Measurements from ENCODE around the gene CRY2.

The CRY2 gene

GRCh38 chr11:45919806-45920530, 72.7 kb downstream of the CRY2 start:
- peaks cover 25% of the 10 kb centered on the region for H3F3A ChIP-seq (ENCODE audit: control insufficient read depth, insufficient read depth)
- H3K4me3 ChIP-seq (ENCODE audit: low read length) = no peak overlapping the region
- TF ChIP-seq EZH2phosphoT487 (IDR thresholded peaks at IDR 0.05; ENCODE audit: borderline replicate concordance, low read length) = no peak
- TF ChIP-seq, protein P1, sequence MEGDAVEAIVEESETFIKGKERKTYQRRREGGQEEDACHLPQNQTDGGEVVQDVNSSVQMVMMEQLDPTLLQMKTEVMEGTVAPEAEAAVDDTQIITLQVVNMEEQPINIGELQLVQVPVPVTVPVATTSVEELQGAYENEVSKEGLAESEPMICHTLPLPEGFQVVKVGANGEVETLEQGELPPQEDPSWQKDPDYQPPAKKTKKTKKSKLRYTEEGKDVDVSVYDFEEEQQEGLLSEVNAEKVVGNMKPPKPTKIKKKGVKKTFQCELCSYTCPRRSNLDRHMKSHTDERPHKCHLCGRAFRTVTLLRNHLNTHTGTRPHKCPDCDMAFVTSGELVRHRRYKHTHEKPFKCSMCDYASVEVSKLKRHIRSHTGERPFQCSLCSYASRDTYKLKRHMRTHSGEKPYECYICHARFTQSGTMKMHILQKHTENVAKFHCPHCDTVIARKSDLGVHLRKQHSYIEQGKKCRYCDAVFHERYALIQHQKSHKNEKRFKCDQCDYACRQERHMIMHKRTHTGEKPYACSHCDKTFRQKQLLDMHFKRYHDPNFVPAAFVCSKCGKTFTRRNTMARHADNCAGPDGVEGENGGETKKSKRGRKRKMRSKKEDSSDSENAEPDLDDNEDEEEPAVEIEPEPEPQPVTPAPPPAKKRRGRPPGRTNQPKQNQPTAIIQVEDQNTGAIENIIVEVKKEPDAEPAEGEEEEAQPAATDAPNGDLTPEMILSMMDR (IDR thresholded peaks at IDR 0.05; ENCODE audit: low read depth, low read length, poor library complexity, severe bottlenecking) = no peak
- no peaks in the 10 kb centered on the region for H3K9me3 ChIP-seq (ENCODE audit: control insufficient read depth, insufficient read depth, low read length)
- peaks cover 16% of the 10 kb centered on the region; the same call in 1 of the 2 replicates for H4K20me1 ChIP-seq (ENCODE audit: control insufficient read depth, insufficient read depth, low read depth, low read length)
- H3K27me3 ChIP-seq (ENCODE audit: control insufficient read depth, low read length) = peaks cover 6% of the 10 kb centered on the region
- peak overlapping the region; percentile 92; the same call in 1 of the 2 replicates for H3K4me2 ChIP-seq (ENCODE audit: low read length)
- peaks cover 29% of the 10 kb centered on the region for H3K36me3 ChIP-seq (ENCODE audit: control insufficient read depth, low read length)
- H3K9me2 ChIP-seq (replicated peaks; ENCODE audit: control insufficient read depth, low read length) = no peaks in the 10 kb centered on the region
- peaks cover 79% of the 10 kb centered on the region for H3K4me1 ChIP-seq (ENCODE audit: control insufficient read depth, low read length)
- peaks cover 43% of the 10 kb centered on the region for H3K79me2 ChIP-seq (ENCODE audit: control insufficient read depth, low read length)
- peak overlapping the region; percentile 84 for H3K27ac ChIP-seq (ENCODE audit: low read depth, low read length)

DNA sequence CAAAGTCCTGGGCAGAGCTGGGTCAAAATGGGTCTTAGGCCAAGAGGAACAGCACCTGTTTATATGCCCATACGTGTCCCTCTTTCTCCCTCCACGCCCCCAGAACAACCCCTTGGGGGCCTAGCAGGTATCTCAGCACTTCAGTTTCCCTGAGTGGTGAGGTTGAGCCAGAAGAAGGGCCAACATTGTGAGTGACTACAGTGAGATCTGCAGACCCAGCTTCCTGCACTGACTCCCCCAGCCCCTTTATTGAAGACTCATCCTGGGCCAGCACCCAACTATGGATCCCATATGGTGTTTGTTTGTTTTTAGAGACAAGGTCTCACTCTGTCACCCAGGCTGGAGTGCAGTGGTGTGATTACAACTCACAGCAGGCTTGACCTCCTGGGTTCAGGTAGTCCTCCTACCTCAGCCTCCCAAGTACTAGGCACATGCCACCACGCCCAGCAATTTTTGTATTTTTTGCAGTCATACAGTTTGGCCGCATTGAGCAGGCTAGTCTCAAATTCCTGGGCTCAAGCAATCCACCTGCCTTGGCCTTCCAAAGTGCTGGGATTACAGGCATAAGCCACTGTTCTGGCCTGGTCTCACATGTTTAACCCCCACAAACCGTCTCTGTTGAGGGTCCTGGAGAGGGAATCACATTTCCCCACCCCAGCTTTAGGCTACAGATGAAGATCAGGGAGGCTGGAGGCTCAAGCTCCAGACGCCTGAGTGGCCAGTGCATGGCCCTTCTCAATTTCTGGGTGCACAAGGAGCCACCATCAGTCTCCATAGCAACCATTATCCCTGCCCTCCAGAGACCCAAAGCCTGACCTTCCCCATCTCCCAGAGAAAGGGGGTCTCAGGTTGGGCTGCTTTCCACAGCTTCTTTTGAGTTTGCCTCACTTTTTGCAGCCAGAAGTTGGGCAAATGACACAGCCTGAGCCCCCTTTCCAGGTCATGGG, 73.5 kb downstream of the CRY2 start:
- Histone ChIP-seq H3K79me2 (ENCODE audit: control insufficient read depth, low read length) (peaks cover 41% of the 10 kb centered on the region), H3K27me3 (ENCODE audit: control insufficient read depth, low read length) (peaks cover 6% of the 10 kb centered on the region), H3K9me2 (replicated peaks; ENCODE audit: control insufficient read depth, low read length) (no peaks in the 10 kb centered on the region), H3K4me3 (ENCODE audit: low read length) (peak overlapping the region; percentile 90; the same call in 1 of the 2 replicates), H3K36me3 (ENCODE audit: control insufficient read depth, low read length) (peaks cover 26% of the 10 kb centered on the region), H3F3A (ENCODE audit: control insufficient read depth, insufficient read depth) (peaks cover 27% of the 10 kb centered on the region), H3K9me3 (ENCODE audit: control insufficient read depth, insufficient read depth, low read length) (no peaks in the 10 kb centered on the region), H3K27ac (ENCODE audit: low read depth, low read length) (no peak overlapping the region; the same call in 1 of the 2 replicates), H3K4me1 (ENCODE audit: control insufficient read depth, low read length) (peaks cover 79% of the 10 kb centered on the region), H4K20me1 (ENCODE audit: control insufficient read depth, insufficient read depth, low read depth, low read length) (peaks cover 15% of the 10 kb centered on the region; the same call in 1 of the 2 replicates), H3K4me2 (ENCODE audit: low read length) (peak overlapping the region; percentile 95)
- TF ChIP-seq, protein P1 (IDR thresholded peaks at IDR 0.05; ENCODE audit: low read depth, low read length, poor library complexity, severe bottlenecking) = no peak
- no peak for TF ChIP-seq EZH2phosphoT487 (IDR thresholded peaks at IDR 0.05; ENCODE audit: borderline replicate concordance, low read length)

DNA sequence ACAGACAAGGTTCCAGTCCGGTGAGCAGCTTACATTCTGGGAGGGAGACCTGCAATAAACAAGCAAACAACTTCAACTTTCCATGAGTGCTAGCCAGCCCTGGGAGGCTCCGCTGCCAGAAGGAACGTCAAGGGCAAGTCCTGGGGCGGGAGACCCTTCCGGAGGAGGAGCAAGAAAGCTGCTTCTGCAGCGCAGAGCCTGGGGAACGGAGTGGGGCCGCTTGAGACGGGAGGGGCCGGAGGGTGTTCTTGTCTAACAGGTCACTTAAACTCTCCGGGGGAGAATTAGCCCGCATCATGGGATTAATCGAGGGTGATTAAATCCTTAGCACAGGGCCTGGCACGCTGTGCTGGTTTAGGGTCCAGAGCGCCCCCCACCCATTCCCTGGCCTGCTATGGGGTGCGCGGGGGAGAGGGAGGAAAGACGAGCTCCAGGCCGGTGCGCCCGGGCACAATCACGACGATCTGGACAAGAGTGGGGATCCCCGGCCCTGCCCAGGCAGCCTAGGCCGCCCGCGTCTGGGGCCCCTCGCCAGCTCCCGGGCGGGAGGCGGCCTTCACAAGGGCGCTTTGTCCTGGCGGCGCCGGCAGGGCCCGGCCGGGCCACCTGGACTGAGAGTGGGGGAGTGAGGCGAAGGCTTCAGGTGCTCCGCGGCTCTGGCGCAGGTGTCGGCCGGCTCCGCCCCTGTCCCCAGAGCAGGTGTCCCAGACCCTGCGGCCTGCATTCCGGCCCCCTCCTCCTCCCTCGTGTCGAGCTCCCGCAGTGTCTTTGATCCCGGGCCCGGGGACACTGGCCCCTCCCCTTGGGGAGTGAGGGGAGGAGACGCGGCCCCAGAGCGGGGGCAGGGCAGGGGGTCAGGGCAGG, 74.5 kb downstream of the CRY2 start:
- H3K4me1 ChIP-seq (ENCODE audit: control insufficient read depth, low read length) = peaks cover 75% of the 10 kb centered on the region
- peak overlapping the region; percentile 95 for H3K4me2 ChIP-seq (ENCODE audit: low read length)
- H3K27me3 ChIP-seq (ENCODE audit: control insufficient read depth, low read length) = peaks cover 6% of the 10 kb centered on the region
- H4K20me1 ChIP-seq (ENCODE audit: control insufficient read depth, insufficient read depth, low read depth, low read length) = peaks cover 8% of the 10 kb centered on the region; the same call in 1 of the 2 replicates
- no peaks in the 10 kb centered on the region for H3K9me3 ChIP-seq (ENCODE audit: control insufficient read depth, insufficient read depth, low read length)
- H3K27ac ChIP-seq (ENCODE audit: low read depth, low read length) = peak overlapping the region; percentile 66
- no peaks in the 10 kb centered on the region for H3K9me2 ChIP-seq (replicated peaks; ENCODE audit: control insufficient read depth, low read length)
- H3K4me3 ChIP-seq (ENCODE audit: low read length) = peak overlapping the region; percentile 90
- TF ChIP-seq, protein P1 (IDR thresholded peaks at IDR 0.05; ENCODE audit: low read depth, low read length, poor library complexity, severe bottlenecking) = no peak
- no peak for TF ChIP-seq EZH2phosphoT487 (IDR thresholded peaks at IDR 0.05; ENCODE audit: borderline replicate concordance, low read length)
- H3F3A ChIP-seq (ENCODE audit: control insufficient read depth, insufficient read depth) = peaks cover 27% of the 10 kb centered on the region
- H3K36me3 ChIP-seq (ENCODE audit: control insufficient read depth, low read length) = peaks cover 28% of the 10 kb centered on the region
- H3K79me2 ChIP-seq (ENCODE audit: control insufficient read depth, low read length) = peaks cover 34% of the 10 kb centered on the region
